GM23338 (cell line): Measurements from ENCODE around the gene PIK3C3. TPM values are rescaled to one million over a fixed set of nuclear protein-coding genes. Genes with fewer than 3 reads are reported as not detected.

Experiments
- ATAC-seq: fragments of 200-7000 bp; cut with Tn5 transposase; 3 replicates; pipeline ENCODE4 v1.9.1; 2020
- DNase-seq: peaks from one replicate; pipeline ENCODE4 v3.0.0-alpha.2; 2015; ENCODE audit warnings: low spot score
- H2AFZ ChIP-seq: fragments of 200-600 bp; sonication (generic); 2 replicates; pipeline ENCODE4 v1.8.0; 2016; ENCODE audit warnings: antibody characterized with exemption, mild to moderate bottlenecking, moderate library complexity
- H3F3A ChIP-seq: fragments of 200-600 bp; sonication (generic); replicated peaks from 2 replicates; pipeline ENCODE4 v1.8.0; 2017; ENCODE audit warnings: antibody characterized with exemption, mixed run types, low read depth
- H3K27ac ChIP-seq: fragments of 200-600 bp; sonication (generic); 2 replicates; pipeline ENCODE4 v1.6.1; 2016; ENCODE audit warnings: low read depth
- H3K27me3 ChIP-seq: fragments of 200-600 bp; sonication (generic); 2 replicates; pipeline ENCODE4 v1.8.0; 2016; ENCODE audit warnings: mild to moderate bottlenecking, mixed run types, moderate library complexity; ENCODE audit not compliant: insufficient read depth
- H3K36me3 ChIP-seq: fragments of 200-600 bp; sonication (generic); 2 replicates; pipeline ENCODE4 v1.8.0; 2016; ENCODE audit warnings: mild to moderate bottlenecking; ENCODE audit not compliant: insufficient read depth
- H3K4me1 ChIP-seq: fragments of 200-600 bp; sonication (generic); 2 replicates; pipeline ENCODE4 v1.8.0; 2016; ENCODE audit warnings: mild to moderate bottlenecking, moderate library complexity; ENCODE audit not compliant: insufficient read depth
- H3K4me2 ChIP-seq: fragments of 200-600 bp; sonication (generic); 2 replicates; pipeline ENCODE4 v1.7.1; 2017; ENCODE audit warnings: mixed run types
- H3K4me3 ChIP-seq: fragments of 200-600 bp; sonication (generic); 2 replicates; pipeline ENCODE4 v1.6.1; 2016; ENCODE audit warnings: mixed run types
- H3K79me2 ChIP-seq: fragments of 200-600 bp; sonication (generic); replicated peaks from 2 replicates; pipeline ENCODE4 v1.8.0; 2017; ENCODE audit warnings: mild to moderate bottlenecking; ENCODE audit not compliant: insufficient read depth
- H3K9me2 ChIP-seq: fragments of 200-600 bp; sonication (generic); 2 replicates; pipeline ENCODE4 v1.8.0; 2017; ENCODE audit not compliant: insufficient read depth
- H4K20me1 ChIP-seq: fragments of 200-600 bp; sonication (generic); replicated peaks from 2 replicates; pipeline ENCODE4 v1.8.0; 2017; ENCODE audit warnings: mild to moderate bottlenecking; ENCODE audit not compliant: insufficient read depth
- H3K27ac Mint-ChIP-seq: 2 replicates; pipeline ENCODE4 v1.8.0; 2020; ENCODE audit warnings: inconsistent platforms, mild to moderate bottlenecking, moderate library complexity, mixed read lengths
- H3K27me3 Mint-ChIP-seq: 3 replicates; pipeline ENCODE4 v1.8.0; 2022; ENCODE audit warnings: low read depth, mild to moderate bottlenecking, moderate library complexity, mixed read lengths, inconsistent platforms; ENCODE audit not compliant: insufficient read depth, poor library complexity
- H3K36me3 Mint-ChIP-seq: 3 replicates; pipeline ENCODE4 v1.8.0; 2021; ENCODE audit warnings: low read depth, mild to moderate bottlenecking, inconsistent platforms, moderate library complexity, mixed read lengths
- H3K4me1 Mint-ChIP-seq: 3 replicates; pipeline ENCODE4 v1.8.0; 2020; ENCODE audit warnings: mild to moderate bottlenecking, inconsistent platforms, mixed read lengths
- H3K4me3 Mint-ChIP-seq: 3 replicates; pipeline ENCODE4 v1.8.0; 2021; ENCODE audit warnings: moderate library complexity, mild to moderate bottlenecking, inconsistent platforms, mixed read lengths
- H3K9me3 Mint-ChIP-seq: 3 replicates; pipeline ENCODE4 v1.8.0; 2020; ENCODE audit warnings: moderate library complexity, mild to moderate bottlenecking, inconsistent platforms, mixed read lengths
- CREB1 ChIP-seq: fragments of 250-450 bp; sonication (Bioruptor Pico); IDR thresholded peaks from 2 replicates; pipeline ENCODE4 v1.5.0; 2020; ENCODE audit warnings: low read depth, mild to moderate bottlenecking, moderate library complexity
- EZH2phosphoT487 ChIP-seq: fragments of 200-600 bp; sonication (generic); IDR thresholded peaks from one replicate; pipeline ENCODE4 v1.8.1; 2018; ENCODE audit warnings: antibody characterized with exemption; ENCODE audit not compliant: unreplicated experiment
- JUNB ChIP-seq: IDR thresholded peaks from one replicate; pipeline ENCODE4 v1.6.1; 2016; ENCODE audit warnings: antibody characterized with exemption; ENCODE audit not compliant: unreplicated experiment
- POLR2AphosphoS5 ChIP-seq: IDR thresholded peaks from 2 replicates; pipeline ENCODE4 v1.6.1; 2016; ENCODE audit warnings: antibody characterized with exemption, low read depth
- STAT1 ChIP-seq: IDR thresholded peaks from one replicate; pipeline ENCODE4 v1.6.1; 2016; ENCODE audit warnings: antibody characterized with exemption; ENCODE audit not compliant: unreplicated experiment
- ZNF114 ChIP-seq: fragments of 250-450 bp; sonication (Bioruptor Pico); IDR thresholded peaks from 2 replicates; pipeline ENCODE4 v1.5.0; 2020; ENCODE audit warnings: mild to moderate bottlenecking, moderate library complexity
- ZNF331 ChIP-seq: fragments of 250-450 bp; sonication (Bioruptor Pico); IDR thresholded peaks from 2 replicates; pipeline ENCODE4 v1.5.0; 2020; ENCODE audit warnings: low read depth, mild to moderate bottlenecking, moderate library complexity
- polyA plus RNA-seq: library from polyadenylated mRNA; unstranded; fragments of >200 nt; fragmentation: Nextera tagmentation; extraction: Ambion mirVana; gene quantifications from 2 replicates; pipeline ENCODE4 v1.2.1, GENCODE V29; 2016
- total RNA-seq: library from RNA; depleted of rRNA; stranded (reverse); fragments of >200 nt; shearing (Covaris generic); gene quantifications from 2 replicates; pipeline ENCODE4 v1.2.3, GENCODE V29; 2014
- TF ChIP-seq, protein P1 (sequence below), 2 experiments: fragments of 200-600 bp in 1 of 2; sonication (generic) in 1 of 2; conservative IDR thresholded peaks; 2 replicates each; pipeline versions ENCODE4 v1.5.1 to v1.6.1; 2016 to 2017; ENCODE audit warnings: antibody characterized with exemption in 2 of 2, low read depth in 2 of 2, mild to moderate bottlenecking in 2 of 2, moderate library complexity in 1 of 2
- TF ChIP-seq, protein P2 (sequence below): IDR thresholded peaks from 2 replicates; pipeline ENCODE4 v1.6.1; 2016; ENCODE audit warnings: antibody characterized with exemption
- TF ChIP-seq, protein P3 (sequence below): fragments of 250-450 bp; sonication (Bioruptor Pico); IDR thresholded peaks from 2 replicates; pipeline ENCODE4 v1.5.0; 2020; ENCODE audit warnings: mild to moderate bottlenecking, moderate library complexity

Gene PIK3C3
- total and polyA plus RNA-seq, 2 experiments from 2014 or later, result 25.9 to 35.4 TPM

DNA sequence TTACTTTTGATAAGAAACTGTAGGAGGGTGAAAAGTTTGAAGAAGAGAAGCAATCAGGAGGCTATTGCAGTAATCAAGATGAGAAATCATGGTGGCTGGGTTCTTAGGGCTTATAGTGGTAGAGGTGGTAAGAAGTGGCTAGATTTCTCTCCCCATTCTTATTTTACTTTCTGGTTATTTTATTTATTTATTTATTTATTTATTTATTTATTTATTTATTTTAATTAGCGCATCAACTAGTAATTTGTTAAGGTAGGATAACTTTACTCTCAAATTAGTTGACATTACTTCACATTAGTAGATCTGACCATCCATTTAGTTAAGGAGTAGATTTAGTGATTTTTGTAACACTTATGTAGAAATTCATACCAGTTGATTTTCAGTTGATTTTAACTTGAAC is 77.4 kb downstream of the PIK3C3 start:
- H3K4me3 Mint-ChIP-seq, result no peak overlapping the region
- Histone ChIP-seq H3K36me3 (0 out of 2 replicates have a peak, but pooled peaks cover 8% of the 10 kb centered on the region), H3K4me2 (no peak overlapping the region), H3K27me3 (no peaks in the 10 kb centered on the region), H2AFZ (no peak overlapping the region), H3K79me2 (no peaks in the 10 kb centered on the region), H3K9me2 (no peaks in the 10 kb centered on the region), H3K4me3 (no peak overlapping the region), H3F3A (no peaks in the 10 kb centered on the region), H4K20me1 (0 out of 2 replicates have a peak, but pooled peaks cover 2% of the 10 kb centered on the region), H3K27ac (no peak overlapping the region), H3K4me1 (no peaks in the 10 kb centered on the region)
- no peak overlapping the region for H3K27ac Mint-ChIP-seq
- H3K9me3 Mint-ChIP-seq, result no peaks in the 10 kb centered on the region
- TF ChIP-seq EZH2phosphoT487 (no peak), ZNF331 (CRISPR knock-in tag) (no peak), POLR2AphosphoS5 (no peak), JUNB (no peak), CREB1 (CRISPR knock-in tag) (no peak)
- TF ChIP-seq, protein P1, sequence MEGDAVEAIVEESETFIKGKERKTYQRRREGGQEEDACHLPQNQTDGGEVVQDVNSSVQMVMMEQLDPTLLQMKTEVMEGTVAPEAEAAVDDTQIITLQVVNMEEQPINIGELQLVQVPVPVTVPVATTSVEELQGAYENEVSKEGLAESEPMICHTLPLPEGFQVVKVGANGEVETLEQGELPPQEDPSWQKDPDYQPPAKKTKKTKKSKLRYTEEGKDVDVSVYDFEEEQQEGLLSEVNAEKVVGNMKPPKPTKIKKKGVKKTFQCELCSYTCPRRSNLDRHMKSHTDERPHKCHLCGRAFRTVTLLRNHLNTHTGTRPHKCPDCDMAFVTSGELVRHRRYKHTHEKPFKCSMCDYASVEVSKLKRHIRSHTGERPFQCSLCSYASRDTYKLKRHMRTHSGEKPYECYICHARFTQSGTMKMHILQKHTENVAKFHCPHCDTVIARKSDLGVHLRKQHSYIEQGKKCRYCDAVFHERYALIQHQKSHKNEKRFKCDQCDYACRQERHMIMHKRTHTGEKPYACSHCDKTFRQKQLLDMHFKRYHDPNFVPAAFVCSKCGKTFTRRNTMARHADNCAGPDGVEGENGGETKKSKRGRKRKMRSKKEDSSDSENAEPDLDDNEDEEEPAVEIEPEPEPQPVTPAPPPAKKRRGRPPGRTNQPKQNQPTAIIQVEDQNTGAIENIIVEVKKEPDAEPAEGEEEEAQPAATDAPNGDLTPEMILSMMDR (conservative IDR thresholded peaks at IDR 0.05; ENCODE audit: low read depth in 2 of 2), result no peak
- no peaks in the 10 kb centered on the region for H3K27me3 Mint-ChIP-seq
- DNase-seq (no peak), ATAC-seq (no peak)
- H3K36me3 Mint-ChIP-seq, result peaks cover 17% of the 10 kb centered on the region; the same call in 2 of the 3 replicates
- H3K4me1 Mint-ChIP-seq, result no peaks in the 10 kb centered on the region

DNA sequence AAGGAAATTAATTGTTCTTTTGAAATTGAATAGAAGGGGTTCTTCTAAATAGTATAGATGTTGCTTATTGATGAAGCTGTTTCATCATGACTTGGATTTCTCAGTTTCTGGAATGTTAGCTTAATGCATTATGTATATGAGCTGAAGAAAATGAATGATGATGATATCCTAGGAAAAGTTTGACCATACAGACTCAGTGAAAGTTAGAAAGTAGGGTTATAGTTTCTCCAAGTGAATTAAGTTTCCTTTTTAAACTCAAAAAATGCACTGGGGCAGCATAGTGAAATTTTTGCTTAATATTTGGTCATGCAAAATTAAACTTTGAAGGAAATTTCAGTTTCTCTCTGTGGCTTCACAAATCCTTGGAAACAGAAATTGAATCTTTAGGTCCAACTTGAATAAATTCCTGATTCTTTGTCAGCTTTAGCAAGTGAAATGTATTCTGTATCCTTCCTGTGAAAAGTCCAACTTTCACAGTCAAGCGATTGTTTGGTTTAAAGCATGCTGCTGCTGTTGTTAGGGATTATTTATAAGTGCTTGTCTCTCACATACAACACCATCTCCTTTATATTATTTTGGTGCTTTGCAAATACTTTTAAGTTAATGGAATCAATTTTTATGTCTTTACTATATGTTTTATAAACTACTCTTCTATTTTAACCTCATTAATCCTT is 78.2 kb downstream of the PIK3C3 start:
- DNase-seq (no peak), ATAC-seq (no peak)
- Mint-ChIP-seq H3K27me3 (no peaks in the 10 kb centered on the region), H3K36me3 (peaks cover 22% of the 10 kb centered on the region; the same call in 2 of the 3 replicates), H3K4me1 (no peaks in the 10 kb centered on the region), H3K4me3 (no peak overlapping the region), H3K27ac (no peak overlapping the region), H3K9me3 (no peaks in the 10 kb centered on the region)
- no peak overlapping the region for H2AFZ ChIP-seq
- no peak overlapping the region for H3K27ac ChIP-seq
- H3K4me3 ChIP-seq, result no peak overlapping the region
- no peaks in the 10 kb centered on the region for H3K27me3 ChIP-seq
- H4K20me1 ChIP-seq, result 0 out of 2 replicates have a peak, but pooled peaks cover 2% of the 10 kb centered on the region
- no peaks in the 10 kb centered on the region for H3K79me2 ChIP-seq
- 0 out of 2 replicates have a peak, but pooled peaks cover 8% of the 10 kb centered on the region for H3K36me3 ChIP-seq
- H3K4me2 ChIP-seq, result no peak overlapping the region
- H3K9me2 ChIP-seq, result no peaks in the 10 kb centered on the region
- H3K4me1 ChIP-seq, result no peaks in the 10 kb centered on the region
- no peaks in the 10 kb centered on the region for H3F3A ChIP-seq
- TF ChIP-seq STAT1 (no peak), JUNB (no peak), ZNF114 (CRISPR knock-in tag) (no peak)
- TF ChIP-seq, protein P2, sequence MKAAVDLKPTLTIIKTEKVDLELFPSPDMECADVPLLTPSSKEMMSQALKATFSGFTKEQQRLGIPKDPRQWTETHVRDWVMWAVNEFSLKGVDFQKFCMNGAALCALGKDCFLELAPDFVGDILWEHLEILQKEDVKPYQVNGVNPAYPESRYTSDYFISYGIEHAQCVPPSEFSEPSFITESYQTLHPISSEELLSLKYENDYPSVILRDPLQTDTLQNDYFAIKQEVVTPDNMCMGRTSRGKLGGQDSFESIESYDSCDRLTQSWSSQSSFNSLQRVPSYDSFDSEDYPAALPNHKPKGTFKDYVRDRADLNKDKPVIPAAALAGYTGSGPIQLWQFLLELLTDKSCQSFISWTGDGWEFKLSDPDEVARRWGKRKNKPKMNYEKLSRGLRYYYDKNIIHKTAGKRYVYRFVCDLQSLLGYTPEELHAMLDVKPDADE, result no peak
- TF ChIP-seq, protein P1 (conservative IDR thresholded peaks at IDR 0.05; ENCODE audit: low read depth in 2 of 2), result no peak
- TF ChIP-seq, protein P3, sequence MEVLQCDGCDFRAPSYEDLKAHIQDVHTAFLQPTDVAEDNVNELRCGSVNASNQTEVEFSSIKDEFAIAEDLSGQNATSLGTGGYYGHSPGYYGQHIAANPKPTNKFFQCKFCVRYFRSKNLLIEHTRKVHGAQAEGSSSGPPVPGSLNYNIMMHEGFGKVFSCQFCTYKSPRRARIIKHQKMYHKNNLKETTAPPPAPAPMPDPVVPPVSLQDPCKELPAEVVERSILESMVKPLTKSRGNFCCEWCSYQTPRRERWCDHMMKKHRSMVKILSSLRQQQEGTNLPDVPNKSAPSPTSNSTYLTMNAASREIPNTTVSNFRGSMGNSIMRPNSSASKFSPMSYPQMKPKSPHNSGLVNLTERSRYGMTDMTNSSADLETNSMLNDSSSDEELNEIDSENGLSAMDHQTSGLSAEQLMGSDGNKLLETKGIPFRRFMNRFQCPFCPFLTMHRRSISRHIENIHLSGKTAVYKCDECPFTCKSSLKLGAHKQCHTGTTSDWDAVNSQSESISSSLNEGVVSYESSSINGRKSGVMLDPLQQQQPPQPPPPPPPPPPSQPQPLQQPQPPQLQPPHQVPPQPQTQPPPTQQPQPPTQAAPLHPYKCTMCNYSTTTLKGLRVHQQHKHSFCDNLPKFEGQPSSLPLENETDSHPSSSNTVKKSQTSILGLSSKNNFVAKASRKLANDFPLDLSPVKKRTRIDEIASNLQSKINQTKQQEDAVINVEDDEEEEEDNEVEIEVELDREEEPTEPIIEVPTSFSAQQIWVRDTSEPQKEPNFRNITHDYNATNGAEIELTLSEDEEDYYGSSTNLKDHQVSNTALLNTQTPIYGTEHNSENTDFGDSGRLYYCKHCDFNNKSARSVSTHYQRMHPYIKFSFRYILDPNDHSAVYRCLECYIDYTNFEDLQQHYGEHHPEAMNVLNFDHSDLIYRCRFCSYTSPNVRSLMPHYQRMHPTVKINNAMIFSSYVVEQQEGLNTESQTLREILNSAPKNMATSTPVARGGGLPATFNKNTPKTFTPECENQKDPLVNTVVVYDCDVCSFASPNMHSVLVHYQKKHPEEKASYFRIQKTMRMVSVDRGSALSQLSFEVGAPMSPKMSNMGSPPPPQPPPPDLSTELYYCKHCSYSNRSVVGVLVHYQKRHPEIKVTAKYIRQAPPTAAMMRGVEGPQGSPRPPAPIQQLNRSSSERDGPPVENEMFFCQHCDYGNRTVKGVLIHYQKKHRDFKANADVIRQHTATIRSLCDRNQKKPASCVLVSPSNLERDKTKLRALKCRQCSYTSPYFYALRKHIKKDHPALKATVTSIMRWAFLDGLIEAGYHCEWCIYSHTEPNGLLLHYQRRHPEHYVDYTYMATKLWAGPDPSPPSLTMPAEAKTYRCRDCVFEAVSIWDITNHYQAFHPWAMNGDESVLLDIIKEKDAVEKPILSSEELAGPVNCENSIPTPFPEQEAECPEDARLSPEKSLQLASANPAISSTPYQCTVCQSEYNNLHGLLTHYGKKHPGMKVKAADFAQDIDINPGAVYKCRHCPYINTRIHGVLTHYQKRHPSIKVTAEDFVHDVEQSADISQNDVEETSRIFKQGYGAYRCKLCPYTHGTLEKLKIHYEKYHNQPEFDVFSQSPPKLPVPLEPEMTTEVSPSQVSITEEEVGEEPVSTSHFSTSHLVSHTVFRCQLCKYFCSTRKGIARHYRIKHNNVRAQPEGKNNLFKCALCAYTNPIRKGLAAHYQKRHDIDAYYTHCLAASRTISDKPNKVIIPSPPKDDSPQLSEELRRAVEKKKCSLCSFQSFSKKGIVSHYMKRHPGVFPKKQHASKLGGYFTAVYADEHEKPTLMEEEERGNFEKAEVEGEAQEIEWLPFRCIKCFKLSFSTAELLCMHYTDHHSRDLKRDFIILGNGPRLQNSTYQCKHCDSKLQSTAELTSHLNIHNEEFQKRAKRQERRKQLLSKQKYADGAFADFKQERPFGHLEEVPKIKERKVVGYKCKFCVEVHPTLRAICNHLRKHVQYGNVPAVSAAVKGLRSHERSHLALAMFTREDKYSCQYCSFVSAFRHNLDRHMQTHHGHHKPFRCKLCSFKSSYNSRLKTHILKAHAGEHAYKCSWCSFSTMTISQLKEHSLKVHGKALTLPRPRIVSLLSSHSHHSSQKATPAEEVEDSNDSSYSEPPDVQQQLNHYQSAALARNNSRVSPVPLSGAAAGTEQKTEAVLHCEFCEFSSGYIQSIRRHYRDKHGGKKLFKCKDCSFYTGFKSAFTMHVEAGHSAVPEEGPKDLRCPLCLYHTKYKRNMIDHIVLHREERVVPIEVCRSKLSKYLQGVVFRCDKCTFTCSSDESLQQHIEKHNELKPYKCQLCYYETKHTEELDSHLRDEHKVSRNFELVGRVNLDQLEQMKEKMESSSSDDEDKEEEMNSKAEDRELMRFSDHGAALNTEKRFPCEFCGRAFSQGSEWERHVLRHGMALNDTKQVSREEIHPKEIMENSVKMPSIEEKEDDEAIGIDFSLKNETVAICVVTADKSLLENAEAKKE (CRISPR knock-in tag), result no peak
